HG02973 (cell line): ENCODE results near the gene OR1C1.
"Not testable (repeated sequence)": the region's sequence is repeated elsewhere in the genome, so short reads cannot be mapped to it uniquely, and the experiment has no call there.

Source experiments
- ATAC-seq: cut with Tn5 transposase; IDR thresholded peaks from one replicate; pipeline ENCODE4 v1.9.1; 2021; ENCODE audit warnings: moderate library complexity; ENCODE audit not compliant: unreplicated experiment

Gene OR1C1

GRCh38 chr1:247760456-247760855, at the start of gene OR1C1:
Gene OR1C1, minus strand, starts transcription at chr1:247760556. Its CDS starts 2,150 bp downstream, at chr1:247758406.
- no peak for ATAC-seq

- ATAC-seq = no peak
These were observed 37.2 kb upstream of the OR1C1 start for GRCh38 chr1:247797518-247797917.

GRCh38 chr1:247769603-247770002, 9.2 kb upstream of the OR1C1 start:
- no peak for ATAC-seq

GRCh38 chr1:247754311-247754710, 6.0 kb downstream of the OR1C1 start:
- not testable (repeated sequence) for ATAC-seq

- no peak for ATAC-seq
These were observed 10.5 kb downstream of the OR1C1 start for GRCh38 chr1:247749870-247750269.

GRCh38 chr1:247748041-247748440, 12.3 kb downstream of the OR1C1 start, which contains the start of gene OR14A2:
Gene OR14A2, minus strand, starts transcription at chr1:247748141.
- ATAC-seq = no peak

- ATAC-seq = no peak
These were observed 12.7 kb downstream of the OR1C1 start for GRCh38 chr1:247747616-247748015.

GRCh38 chr1:247746391-247746935, 13.9 kb downstream of the OR1C1 start:
- no peak for ATAC-seq

- not testable (repeated sequence) for ATAC-seq
These were observed 18.1 kb downstream of the OR1C1 start for GRCh38 chr1:247742215-247742760.

- ATAC-seq = no peak
These were observed 18.6 kb downstream of the OR1C1 start for GRCh38 chr1:247741756-247742155.

- ATAC-seq = no peak
These were observed 19.6 kb downstream of the OR1C1 start for GRCh38 chr1:247740721-247741120.

- ATAC-seq = no peak
These were observed 22.0 kb downstream of the OR1C1 start, which contains the start of gene OR14K1 for GRCh38 chr1:247738315-247738714. Gene OR14K1, plus strand, starts transcription at chr1:247738615. Its CDS starts 0 bp downstream, at chr1:247738615.

GRCh38 chr1:247721222-247721621, 39.1 kb downstream of the OR1C1 start:
- ATAC-seq = no peak

GRCh38 chr1:247716546-247716945, 43.8 kb downstream of the OR1C1 start, which contains the start of gene OR6F1:
Gene OR6F1, minus strand, starts transcription at chr1:247716646. Its CDS starts 3,891 bp downstream, at chr1:247712755.
- no peak for ATAC-seq

GRCh38 chr1:247713753-247714152, 46.6 kb downstream of the OR1C1 start:
- no peak for ATAC-seq

- ATAC-seq = not testable (repeated sequence)
These were observed 49.7 kb downstream of the OR1C1 start for GRCh38 chr1:247710681-247711080.
